Stimulated activated CD8-positive, alpha-beta memory T cell treated with anti-CD3 and anti-CD28 coated beads, Interleukin-12 subunit alpha, Interleukin-12 subunit beta, amount 100 ng/mL, for 24 hours (primary cell): ENCODE measurements around the gene PDZK1IP1.
"Not testable (repeated sequence)": the region's sequence is repeated elsewhere in the genome, so short reads cannot be mapped to it uniquely, and the experiment has no call there.

Experiments
- DNase-seq: peaks from one replicate; pipeline ENCODE4 v3.0.0-alpha.2; 2020; ENCODE audit errors: extremely low read depth

The PDZK1IP1 gene

GRCh38 chr1:47223921-47224675 lies 34.3 kb upstream of the PDZK1IP1 start:
- DNase-seq, result no peak

- DNase-seq, result no peak
Measured at GRCh38 chr1:47223174-47223920, 33.5 kb upstream of the PDZK1IP1 start.

GRCh38 chr1:47222476-47222875 lies 32.6 kb upstream of the PDZK1IP1 start:
- DNase-seq, result no peak

GRCh38 chr1:47219590-47220220 lies 29.9 kb upstream of the PDZK1IP1 start:
- no peak for DNase-seq

GRCh38 chr1:47219001-47219400 lies 29.2 kb upstream of the PDZK1IP1 start:
- no peak for DNase-seq

GRCh38 chr1:47216278-47217059 lies 26.6 kb upstream of the PDZK1IP1 start:
- DNase-seq, result no peak

GRCh38 chr1:47215713-47216112 lies 25.9 kb upstream of the PDZK1IP1 start:
- DNase-seq, result no peak

- no peak for DNase-seq
Measured at GRCh38 chr1:47214549-47214948, 24.7 kb upstream of the PDZK1IP1 start.

GRCh38 chr1:47213230-47213963 lies 23.6 kb upstream of the PDZK1IP1 start:
- DNase-seq, result no peak

- DNase-seq, result no peak
Measured at GRCh38 chr1:47212636-47213229, 22.9 kb upstream of the PDZK1IP1 start.

GRCh38 chr1:47211796-47212269 lies 22.0 kb upstream of the PDZK1IP1 start:
- DNase-seq, result no peak

- no peak for DNase-seq
Measured at GRCh38 chr1:47210666-47211065, 20.8 kb upstream of the PDZK1IP1 start.

GRCh38 chr1:47209725-47210325 lies 20.0 kb upstream of the PDZK1IP1 start:
- no peak for DNase-seq

GRCh38 chr1:47209091-47209490 lies 19.3 kb upstream of the PDZK1IP1 start:
- no peak for DNase-seq

- DNase-seq, result no peak
Measured at GRCh38 chr1:47208374-47208850, 18.6 kb upstream of the PDZK1IP1 start.

- DNase-seq, result no peak
Measured at GRCh38 chr1:47207803-47208373, 18.1 kb upstream of the PDZK1IP1 start.

- no peak for DNase-seq
Measured at GRCh38 chr1:47205918-47206317, 16.1 kb upstream of the PDZK1IP1 start.

- DNase-seq, result not testable (repeated sequence)
Measured at GRCh38 chr1:47203504-47203903, 13.7 kb upstream of the PDZK1IP1 start.

- no peak for DNase-seq
Measured at GRCh38 chr1:47201179-47201578, 11.3 kb upstream of the PDZK1IP1 start.

GRCh38 chr1:47198214-47198613 lies 8.4 kb upstream of the PDZK1IP1 start:
- no peak for DNase-seq
